ENCODE measurements around the gene PPM1E.

DNA sequence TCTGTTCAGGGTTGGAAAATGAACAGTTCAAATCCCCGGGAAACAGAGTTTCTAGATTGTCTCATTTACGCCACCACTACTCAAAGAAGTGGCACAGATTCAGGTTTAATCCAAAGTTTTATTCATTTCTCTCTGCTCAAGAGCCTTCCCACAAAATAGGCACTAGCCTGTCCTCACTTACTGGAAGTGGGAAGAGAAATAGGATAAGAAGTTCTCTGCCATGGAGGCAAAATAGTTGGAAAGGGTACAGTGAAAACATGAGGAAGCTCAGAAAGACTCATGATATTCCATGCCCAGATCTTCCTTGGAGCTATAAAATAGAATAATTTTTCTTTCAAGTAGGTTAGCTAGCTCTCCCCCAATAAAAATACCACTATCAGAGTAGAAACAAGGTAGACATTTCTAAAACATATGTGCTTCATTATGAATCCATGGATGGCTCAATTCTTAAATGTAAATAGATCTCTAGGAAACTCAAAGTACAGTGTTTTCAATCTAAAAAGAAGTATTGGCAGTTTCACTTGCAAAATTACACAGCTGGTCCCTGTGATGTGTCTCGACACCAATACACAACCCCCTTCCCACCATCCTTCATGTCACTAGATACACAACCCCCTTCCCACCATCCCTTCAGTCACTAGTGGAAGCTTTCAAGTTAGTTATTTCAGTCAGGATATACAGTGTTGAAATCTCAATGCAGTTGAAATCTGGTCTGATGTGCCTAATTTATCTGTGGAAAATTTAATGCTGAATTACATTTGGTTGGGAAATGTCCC lies 225.2 kb downstream of the PPM1E start:
- TF ChIP-seq POLR2A (IDR thresholded peaks at IDR 0.05): no peak
- TF ChIP-seq, protein P1, sequence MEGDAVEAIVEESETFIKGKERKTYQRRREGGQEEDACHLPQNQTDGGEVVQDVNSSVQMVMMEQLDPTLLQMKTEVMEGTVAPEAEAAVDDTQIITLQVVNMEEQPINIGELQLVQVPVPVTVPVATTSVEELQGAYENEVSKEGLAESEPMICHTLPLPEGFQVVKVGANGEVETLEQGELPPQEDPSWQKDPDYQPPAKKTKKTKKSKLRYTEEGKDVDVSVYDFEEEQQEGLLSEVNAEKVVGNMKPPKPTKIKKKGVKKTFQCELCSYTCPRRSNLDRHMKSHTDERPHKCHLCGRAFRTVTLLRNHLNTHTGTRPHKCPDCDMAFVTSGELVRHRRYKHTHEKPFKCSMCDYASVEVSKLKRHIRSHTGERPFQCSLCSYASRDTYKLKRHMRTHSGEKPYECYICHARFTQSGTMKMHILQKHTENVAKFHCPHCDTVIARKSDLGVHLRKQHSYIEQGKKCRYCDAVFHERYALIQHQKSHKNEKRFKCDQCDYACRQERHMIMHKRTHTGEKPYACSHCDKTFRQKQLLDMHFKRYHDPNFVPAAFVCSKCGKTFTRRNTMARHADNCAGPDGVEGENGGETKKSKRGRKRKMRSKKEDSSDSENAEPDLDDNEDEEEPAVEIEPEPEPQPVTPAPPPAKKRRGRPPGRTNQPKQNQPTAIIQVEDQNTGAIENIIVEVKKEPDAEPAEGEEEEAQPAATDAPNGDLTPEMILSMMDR (IDR thresholded peaks at IDR 0.05): no peak

Data from body of pancreas (tissue), 4 donors.